Spleen (tissue), 7 donors: ENCODE measurements around the gene CHD6.

Experiments
- POLR2A ChIP-seq, 3 donors: fragments of 450-650 bp; IDR thresholded peaks; one replicate each; pipeline ENCODE4 v1.5.1; 2017; ENCODE audit warnings: antibody characterized with exemption in 3 of 3, mild to moderate bottlenecking in 1 of 3
- POLR2AphosphoS5 ChIP-seq, 3 donors: sonication (generic); formaldehyde crosslinking; IDR thresholded peaks; one replicate each; pipeline ENCODE4 v1.5.1; 2017; ENCODE audit warnings: antibody characterized with exemption in 3 of 3
- TF ChIP-seq, protein P1 (sequence below), 11 experiments: fragments of 200-600 bp in 7 of 11; fragments of 450-650 bp in 4 of 11; sonication (generic) in 4 of 11; IDR thresholded peaks in 8 of 11; conservative IDR thresholded peaks in 3 of 11; 1 replicate in 7 of 11; 2 replicates in 4 of 11; pipeline versions ENCODE4 v1.4.0 to v1.8.0; 2016 to 2021; ENCODE audit warnings: antibody characterized with exemption in 11 of 11, inconsistent platforms in 4 of 11, mild to moderate bottlenecking in 1 of 11
- donor health status: DM: no; HTN: no; CAD: no; lungs with moderate emphysema.
- donor health status: DM: no; HTN: no; CAD: no.
- donor health status: DM: no; HTN: no; CAD: no.

- TF ChIP-seq POLR2A (IDR thresholded peaks at IDR 0.05) (no peak), POLR2AphosphoS5 (IDR thresholded peaks at IDR 0.05) (no peak)
- TF ChIP-seq, protein P1, sequence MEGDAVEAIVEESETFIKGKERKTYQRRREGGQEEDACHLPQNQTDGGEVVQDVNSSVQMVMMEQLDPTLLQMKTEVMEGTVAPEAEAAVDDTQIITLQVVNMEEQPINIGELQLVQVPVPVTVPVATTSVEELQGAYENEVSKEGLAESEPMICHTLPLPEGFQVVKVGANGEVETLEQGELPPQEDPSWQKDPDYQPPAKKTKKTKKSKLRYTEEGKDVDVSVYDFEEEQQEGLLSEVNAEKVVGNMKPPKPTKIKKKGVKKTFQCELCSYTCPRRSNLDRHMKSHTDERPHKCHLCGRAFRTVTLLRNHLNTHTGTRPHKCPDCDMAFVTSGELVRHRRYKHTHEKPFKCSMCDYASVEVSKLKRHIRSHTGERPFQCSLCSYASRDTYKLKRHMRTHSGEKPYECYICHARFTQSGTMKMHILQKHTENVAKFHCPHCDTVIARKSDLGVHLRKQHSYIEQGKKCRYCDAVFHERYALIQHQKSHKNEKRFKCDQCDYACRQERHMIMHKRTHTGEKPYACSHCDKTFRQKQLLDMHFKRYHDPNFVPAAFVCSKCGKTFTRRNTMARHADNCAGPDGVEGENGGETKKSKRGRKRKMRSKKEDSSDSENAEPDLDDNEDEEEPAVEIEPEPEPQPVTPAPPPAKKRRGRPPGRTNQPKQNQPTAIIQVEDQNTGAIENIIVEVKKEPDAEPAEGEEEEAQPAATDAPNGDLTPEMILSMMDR (IDR thresholded peaks at IDR 0.05 in 8 of 11, conservative IDR thresholded peaks at IDR 0.05 in 3 of 11), result no peak
Observed at GRCh38 chr20:41426086-41426830, 191.9 kb downstream of the CHD6 start.
